Measurements from ENCODE around the gene RAI1.
"Not testable (repeated sequence)": the region's sequence is repeated elsewhere in the genome, so short reads cannot be mapped to it uniquely, and the experiment has no call there.

GRCh38 chr17:17808200-17808599 lies 126.9 kb downstream of the RAI1 start:
- not testable (repeated sequence) for TF ChIP-seq CTCF (IDR thresholded peaks at IDR 0.05 in 2 of 3, conservative IDR thresholded peaks at IDR 0.05 in 1 of 3; ENCODE audit: control insufficient read depth in 2 of 3, extremely low read depth in 1 of 3, insufficient read depth in 1 of 3, low read depth in 3 of 3, low read length in 3 of 3); USF2 (IDR thresholded peaks at IDR 0.05; ENCODE audit: borderline replicate concordance, low read depth, low read length); CREM (IDR thresholded peaks at IDR 0.05; ENCODE audit: low read depth); REST (IDR thresholded peaks at IDR 0.05; ENCODE audit: low read depth, low read length); POLR2A (IDR thresholded peaks at IDR 0.05; ENCODE audit: low read depth, low read length)
